ENCODE results near the gene MGLL. TPM values are rescaled to one million over a fixed set of nuclear protein-coding genes. Genes with fewer than 3 reads are reported as not detected.

The MGLL gene
- total RNA-seq, 1 donor from 2014 or later: 82.2 TPM

DNA sequence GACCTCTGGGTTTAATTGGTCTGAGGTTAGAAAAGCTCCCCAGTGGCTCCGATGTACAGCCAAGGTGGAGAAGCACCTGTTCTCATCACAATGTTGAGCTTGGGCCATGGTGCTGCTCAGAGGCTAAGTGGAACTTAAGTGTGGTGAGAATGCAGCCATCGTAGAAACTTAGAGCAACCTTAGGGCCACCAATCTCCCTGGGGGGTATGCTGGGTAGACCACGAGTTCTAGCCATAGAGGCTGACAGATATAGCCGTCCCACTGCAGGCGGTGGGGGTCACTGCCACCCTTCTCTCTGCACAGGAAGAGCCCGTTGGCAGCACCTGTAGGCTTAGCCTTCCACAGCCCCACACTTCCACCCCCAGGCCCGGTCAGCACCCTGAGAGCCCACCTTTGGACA, 38.0 kb downstream of the MGLL start:
- DNase-seq (ENCODE audit: low read depth): no peak
- TF ChIP-seq, protein P1, sequence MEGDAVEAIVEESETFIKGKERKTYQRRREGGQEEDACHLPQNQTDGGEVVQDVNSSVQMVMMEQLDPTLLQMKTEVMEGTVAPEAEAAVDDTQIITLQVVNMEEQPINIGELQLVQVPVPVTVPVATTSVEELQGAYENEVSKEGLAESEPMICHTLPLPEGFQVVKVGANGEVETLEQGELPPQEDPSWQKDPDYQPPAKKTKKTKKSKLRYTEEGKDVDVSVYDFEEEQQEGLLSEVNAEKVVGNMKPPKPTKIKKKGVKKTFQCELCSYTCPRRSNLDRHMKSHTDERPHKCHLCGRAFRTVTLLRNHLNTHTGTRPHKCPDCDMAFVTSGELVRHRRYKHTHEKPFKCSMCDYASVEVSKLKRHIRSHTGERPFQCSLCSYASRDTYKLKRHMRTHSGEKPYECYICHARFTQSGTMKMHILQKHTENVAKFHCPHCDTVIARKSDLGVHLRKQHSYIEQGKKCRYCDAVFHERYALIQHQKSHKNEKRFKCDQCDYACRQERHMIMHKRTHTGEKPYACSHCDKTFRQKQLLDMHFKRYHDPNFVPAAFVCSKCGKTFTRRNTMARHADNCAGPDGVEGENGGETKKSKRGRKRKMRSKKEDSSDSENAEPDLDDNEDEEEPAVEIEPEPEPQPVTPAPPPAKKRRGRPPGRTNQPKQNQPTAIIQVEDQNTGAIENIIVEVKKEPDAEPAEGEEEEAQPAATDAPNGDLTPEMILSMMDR (conservative IDR thresholded peaks at IDR 0.05; ENCODE audit: low read depth, low read length): no peak
- H3K4me3 ChIP-seq (ENCODE audit: low read depth, low read length): no peak overlapping the region

DNA sequence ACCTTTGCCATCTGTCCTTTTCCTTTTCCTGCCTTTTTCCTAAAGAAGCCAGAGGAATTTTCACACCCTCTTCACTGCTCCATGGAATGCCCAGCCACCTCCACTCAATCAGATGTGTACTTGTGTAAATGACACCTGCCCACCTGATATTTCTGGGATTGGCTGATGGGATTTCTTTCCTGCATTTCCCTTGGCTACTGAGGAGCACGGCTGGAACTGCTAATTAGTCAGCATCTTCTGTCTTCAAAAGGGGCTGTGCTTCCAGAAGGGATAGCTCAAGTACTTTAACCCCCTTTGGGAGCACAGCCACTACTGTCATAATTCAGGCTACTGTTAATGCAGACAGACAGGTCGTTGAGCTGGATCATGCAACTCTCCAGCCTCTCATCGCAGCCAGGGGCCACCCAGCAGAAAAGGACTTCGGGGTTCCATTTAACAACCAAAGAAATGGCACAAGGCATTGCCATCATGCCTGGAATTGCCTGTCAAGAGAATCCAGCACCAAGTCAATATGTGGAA, 38.6 kb downstream of the MGLL start:
- no peak overlapping the region for H3K4me3 ChIP-seq (ENCODE audit: low read depth, low read length)
- TF ChIP-seq, protein P1 (conservative IDR thresholded peaks at IDR 0.05; ENCODE audit: low read depth, low read length): no peak
- DNase-seq (ENCODE audit: low read depth): no peak

DNA sequence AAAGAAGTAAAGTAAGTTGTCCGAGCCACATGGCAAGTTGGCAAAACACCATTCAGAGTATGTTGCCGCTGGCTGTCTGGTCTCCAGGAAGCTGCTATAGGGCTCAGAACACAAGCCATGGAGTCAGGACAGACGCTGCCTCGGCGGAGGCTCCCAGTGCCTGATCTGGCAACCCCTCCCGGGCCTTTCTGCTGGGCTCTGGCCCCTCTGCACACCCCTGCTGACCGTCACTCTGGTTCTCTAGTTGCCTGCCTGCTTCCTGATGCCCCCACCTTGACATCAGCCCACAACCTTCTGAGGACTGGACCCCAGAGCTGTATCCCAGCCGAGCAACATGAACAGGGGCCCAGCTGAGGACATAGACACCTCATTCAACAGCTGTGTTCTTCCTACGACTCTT, 39.1 kb downstream of the MGLL start:
- H3K4me3 ChIP-seq (ENCODE audit: low read depth, low read length): no peak overlapping the region
- TF ChIP-seq, protein P1 (conservative IDR thresholded peaks at IDR 0.05; ENCODE audit: low read depth, low read length): no peak
- no peak for DNase-seq (ENCODE audit: low read depth)

DNA sequence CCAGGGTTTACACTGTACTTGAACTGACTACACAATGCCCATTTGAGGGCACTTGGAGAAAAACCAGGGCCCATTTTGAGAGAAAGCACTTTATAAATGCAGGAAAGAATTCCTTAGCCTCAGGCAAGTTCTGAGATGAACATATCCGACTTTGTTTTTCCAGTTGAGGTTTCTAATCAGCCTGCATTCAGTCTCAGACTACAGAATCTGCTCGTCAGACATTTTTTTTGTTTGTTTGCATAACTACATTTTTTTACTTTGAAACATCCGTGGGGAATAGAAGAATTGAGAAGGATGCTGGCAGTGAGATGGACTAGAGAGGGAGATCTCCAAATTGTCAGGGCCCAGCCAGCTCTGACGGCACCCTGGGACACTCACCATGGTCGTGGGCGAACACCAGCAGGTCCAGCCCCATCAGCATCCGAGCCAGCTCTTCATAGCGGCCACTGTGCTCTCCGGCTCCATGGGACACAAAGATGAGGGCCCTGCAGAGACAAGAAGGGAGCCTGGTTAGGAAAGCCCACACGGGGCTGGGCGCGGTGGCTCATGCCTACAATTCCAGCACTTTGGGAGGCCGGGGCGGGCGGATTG, 40.8 kb downstream of the MGLL start:
- no peak overlapping the region for H3K4me3 ChIP-seq (ENCODE audit: low read depth, low read length)
- TF ChIP-seq, protein P1 (conservative IDR thresholded peaks at IDR 0.05; ENCODE audit: low read depth, low read length): no peak
- DNase-seq (ENCODE audit: low read depth): no peak

DNA sequence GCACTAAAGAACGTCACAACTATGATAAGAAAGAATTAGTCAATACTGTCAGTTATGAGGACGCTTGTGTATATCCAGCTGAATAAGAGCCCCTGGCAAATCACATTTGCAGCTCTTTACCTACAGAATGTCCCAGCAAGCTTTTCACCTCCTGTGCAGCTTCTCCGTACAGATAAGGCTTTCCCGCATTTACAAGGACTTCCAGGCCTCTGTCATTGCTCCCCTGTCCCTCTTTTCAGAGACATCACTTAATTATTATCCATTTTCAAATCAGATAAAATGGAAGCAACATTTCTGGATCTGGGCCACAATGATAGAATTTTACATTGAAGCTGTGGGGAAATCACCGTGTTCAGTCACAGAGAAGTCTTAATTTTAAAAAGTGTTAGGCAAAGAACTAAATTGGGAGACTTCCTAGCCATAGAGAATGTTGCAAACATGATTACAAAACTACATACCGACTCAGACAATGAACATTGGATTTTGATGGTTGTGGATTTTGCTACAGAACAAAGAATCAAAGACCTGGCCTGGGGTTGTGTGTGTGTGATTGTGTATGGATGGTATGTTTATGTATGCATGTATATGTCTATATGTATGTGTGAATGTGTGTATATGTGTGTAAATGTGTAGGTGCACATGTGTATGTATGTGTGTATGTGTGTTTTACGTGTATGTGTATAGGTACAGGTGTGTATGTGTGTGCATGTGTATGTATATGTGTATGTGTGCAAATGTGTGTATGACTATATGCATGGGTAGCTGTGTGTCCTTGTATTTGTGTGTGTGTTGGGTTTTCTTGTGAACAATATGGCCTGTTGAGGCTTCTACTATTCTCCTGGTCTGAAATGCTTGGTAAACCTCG, 41.5 kb downstream of the MGLL start:
- DNase-seq (ENCODE audit: low read depth): no peak
- TF ChIP-seq, protein P1 (conservative IDR thresholded peaks at IDR 0.05; ENCODE audit: low read depth, low read length): no peak
- no peak overlapping the region for H3K4me3 ChIP-seq (ENCODE audit: low read depth, low read length)

DNA sequence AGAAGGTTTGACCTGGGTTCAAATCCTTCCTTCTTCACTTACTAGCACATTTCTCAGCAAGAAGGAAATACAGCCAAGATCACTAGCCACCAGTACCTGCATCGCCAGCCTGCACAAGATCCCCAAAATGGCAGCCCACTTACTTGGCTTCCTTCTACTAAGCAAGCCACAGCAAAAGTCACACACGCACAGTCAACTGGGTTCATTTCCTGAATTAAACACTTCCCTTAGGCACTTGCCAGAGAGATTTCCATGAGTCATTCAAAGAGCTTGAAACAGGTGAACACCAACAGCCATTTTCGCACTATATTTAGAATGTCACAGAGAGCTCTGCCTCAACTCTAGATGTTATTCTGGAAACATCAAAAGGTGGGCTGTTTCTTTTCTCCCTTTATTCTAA, 42.6 kb downstream of the MGLL start:
- no peak overlapping the region for H3K4me3 ChIP-seq (ENCODE audit: low read depth, low read length)
- TF ChIP-seq, protein P1 (conservative IDR thresholded peaks at IDR 0.05; ENCODE audit: low read depth, low read length): no peak
- DNase-seq (ENCODE audit: low read depth): no peak
